HepG2 (cell line): Measurements from ENCODE around the gene PPFIA3. TPM values are rescaled to one million over a fixed set of nuclear protein-coding genes. Genes with fewer than 3 reads are reported as not detected.
A peak's percentile ranks its signal among the peaks of the same experiment; 100 is the strongest.

Experiments used
- ARNTL ChIP-seq: sonication (generic); formaldehyde crosslinking; IDR thresholded peaks from 2 replicates; pipeline ENCODE4 v1.4.0; 2020; ENCODE audit warnings: mild to moderate bottlenecking, missing genetic modification reagents
- ATAD3A ChIP-seq: sonication (generic); formaldehyde crosslinking; IDR thresholded peaks from 2 replicates; pipeline ENCODE4 v1.4.0; 2020; ENCODE audit warnings: missing genetic modification reagents
- ATF1 ChIP-seq: IDR thresholded peaks from 2 replicates; pipeline ENCODE4 v1.6.1; 2016; ENCODE audit warnings: mild to moderate bottlenecking, control low read depth
- CC2D1A ChIP-seq: sonication (generic); formaldehyde crosslinking; IDR thresholded peaks from 2 replicates; pipeline ENCODE4 v1.8.1; 2023; ENCODE audit warnings: mild to moderate bottlenecking, missing genetic modification reagents
- CSRNP2 ChIP-seq: sonication (generic); formaldehyde crosslinking; conservative IDR thresholded peaks from 2 replicates; pipeline ENCODE4 v1.8.0; 2022; ENCODE audit warnings: low read depth, missing genetic modification reagents
- FOXA3 ChIP-seq: IDR thresholded peaks from 2 replicates; pipeline ENCODE4 v1.6.1; 2016; ENCODE audit warnings: missing genetic modification reagents, missing compliant biosample characterization
- GATAD2A ChIP-seq: IDR thresholded peaks from 2 replicates; pipeline ENCODE4 v1.6.1; 2016
- LCORL ChIP-seq, 2 experiments: fragments of 450-650 bp in 1 of 2; sonication (generic) in 1 of 2; formaldehyde crosslinking in 1 of 2; IDR thresholded peaks; 2 replicates each; pipeline versions ENCODE4 v1.5.0 to v1.6.1; 2017 to 2020; ENCODE audit warnings: antibody characterized with exemption in 1 of 2, missing genetic modification reagents in 1 of 2
- MIER3 ChIP-seq: IDR thresholded peaks from 2 replicates; pipeline ENCODE4 v1.6.1; 2016; ENCODE audit warnings: missing compliant biosample characterization, borderline replicate concordance
- RBFOX2 ChIP-seq: fragments of 200-400 bp; formaldehyde crosslinking; IDR thresholded peaks from 2 replicates; pipeline ENCODE4 v1.6.1; 2017; ENCODE audit warnings: low read depth, mild to moderate bottlenecking, low read length
- SIN3B ChIP-seq: fragments of 150-350 bp; IDR thresholded peaks from 2 replicates; pipeline ENCODE4 v1.6.1; 2014; ENCODE audit warnings: low read length
- THAP8 ChIP-seq: sonication (generic); formaldehyde crosslinking; IDR thresholded peaks from 2 replicates; pipeline ENCODE4 v1.5.1; 2020; ENCODE audit warnings: missing genetic modification reagents, mild to moderate bottlenecking, borderline replicate concordance
- ZNF143 ChIP-seq: sonication (generic); formaldehyde crosslinking; IDR thresholded peaks from 2 replicates; pipeline ENCODE4 v1.4.0; 2020; ENCODE audit warnings: missing genetic modification reagents
- ZNF512B ChIP-seq: sonication (generic); formaldehyde crosslinking; IDR thresholded peaks from 2 replicates; pipeline ENCODE4 v1.5.1; 2020; ENCODE audit warnings: missing genetic modification reagents, mild to moderate bottlenecking, borderline replicate concordance
- ZNF570 ChIP-seq: sonication (generic); formaldehyde crosslinking; IDR thresholded peaks from 2 replicates; pipeline ENCODE4 v1.4.0; 2020; ENCODE audit warnings: mild to moderate bottlenecking, missing genetic modification reagents, borderline replicate concordance
- ZNF574 ChIP-seq: sonication (generic); formaldehyde crosslinking; IDR thresholded peaks from 2 replicates; pipeline ENCODE4 v1.4.0; 2020; ENCODE audit warnings: missing genetic modification reagents
- ZSCAN12 ChIP-seq: sonication (generic); formaldehyde crosslinking; IDR thresholded peaks from 2 replicates; pipeline ENCODE4 v1.9.0; 2021; ENCODE audit warnings: mild to moderate bottlenecking, missing genetic modification reagents
- polyA plus RNA-seq, 8 experiments: library from polyadenylated mRNA; depleted of rRNA in 3 of 8; stranded (reverse) in 7 of 8; unstranded in 1 of 8; fragments of >200 nt; fragmentation: Illumina TruSeq in 4 of 8; extraction: Trizol in 4 of 8; gene quantifications; 2 replicates each; pipeline versions ENCODE4 v1.2.1 to v1.2.3, GENCODE V29; 2011 to 2016; ENCODE audit warnings: low read depth in 4 of 8, missing spikeins in 1 of 8, mixed read lengths in 1 of 8; ENCODE audit not compliant: insufficient read depth in 1 of 8
- total RNA-seq, 5 experiments: library from RNA; depleted of rRNA; stranded (reverse); fragments of >200 nt; fragmentation: Illumina TruSeq; extraction: Trizol; gene quantifications; 2 replicates each; pipeline ENCODE4 v1.2.3, GENCODE V29; 2016; ENCODE audit warnings: low read depth in 1 of 5
- TF ChIP-seq, protein P1 (sequence below): sonication (generic); formaldehyde crosslinking; conservative IDR thresholded peaks from 2 replicates; pipeline ENCODE4 v1.4.0; 2020; ENCODE audit warnings: missing genetic modification reagents
- TF ChIP-seq, protein P2 (sequence below): sonication (generic); formaldehyde crosslinking; conservative IDR thresholded peaks from 2 replicates; pipeline ENCODE4 v1.4.0; 2020; ENCODE audit warnings: missing genetic modification reagents

PPFIA3 gene
- total and polyA plus RNA-seq, 2 of the 13 experiments (the other 11 are each of a cell fraction or from before 2014, with no cell fraction given) = 6.7 to 8.6 TPM

DNA sequence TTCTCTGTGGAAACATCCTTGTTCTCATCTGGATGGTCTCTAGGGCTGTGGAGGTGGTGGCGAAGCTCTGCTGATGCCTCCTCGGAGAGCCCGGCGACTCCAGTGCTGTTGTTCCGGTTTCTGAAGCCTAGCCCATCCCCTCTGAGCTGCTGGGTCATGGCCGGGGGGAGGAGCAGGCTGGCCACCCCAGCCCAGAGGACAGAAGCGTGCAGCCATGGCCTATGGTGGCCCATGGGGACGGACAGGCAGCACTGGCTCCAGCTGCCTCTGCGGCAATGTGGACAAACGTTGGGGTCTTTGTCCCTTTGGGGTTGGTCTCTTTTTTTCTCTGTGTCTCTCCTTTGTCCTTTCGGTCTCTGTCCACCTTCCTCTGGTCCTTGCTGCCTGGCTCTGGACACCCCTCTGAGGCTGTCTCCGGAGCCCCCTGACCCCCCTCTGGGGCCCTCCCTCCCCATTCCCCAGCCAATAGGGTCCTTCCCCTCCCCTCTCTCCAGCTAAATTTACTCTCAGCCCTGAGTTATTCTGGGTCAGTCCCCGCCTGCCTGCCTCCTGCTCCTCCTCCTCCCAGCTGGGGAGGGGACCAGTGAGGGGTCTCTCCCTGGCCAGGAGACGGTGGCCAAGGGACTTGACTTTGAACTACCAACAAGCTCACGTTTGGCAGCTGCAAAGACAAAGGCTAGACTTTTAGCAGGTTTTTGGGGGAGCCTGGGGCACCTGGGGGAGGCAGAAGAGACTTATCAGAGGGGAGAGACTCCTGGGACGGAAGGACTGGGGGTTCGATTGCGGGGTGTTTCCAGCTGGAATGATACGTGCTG is 35.9 kb downstream of the PPFIA3 start, which contains the start of gene HRC (continued):
- TF ChIP-seq ZNF512B (CRISPR knock-in tag) (no peak), FOXA3 (peak; percentile 29; the same call in 1 of the 2 replicates), RBFOX2 (no peak), SIN3B (no peak), CC2D1A (no peak), LCORL (IDR thresholded peaks at IDR 0.05) (no peak), LCORL (CRISPR knock-in tag; IDR thresholded peaks at IDR 0.05) (peak; percentile 57), ZNF570 (no peak), GATAD2A (CRISPR knock-in tag) (peak; percentile 33; the same call in 1 of the 2 replicates), ATAD3A (no peak), ZNF574 (CRISPR knock-in tag) (peak; percentile 36), ARNTL (CRISPR knock-in tag) (no peak), ZSCAN12 (CRISPR knock-in tag) (no peak), ZNF143 (CRISPR knock-in tag) (no peak), MIER3 (no peak; the same call in 1 of the 2 replicates), ATF1 (CRISPR knock-in tag) (no peak), CSRNP2 (CRISPR knock-in tag) (no peak), THAP8 (CRISPR knock-in tag) (no peak)
- TF ChIP-seq, protein P1, sequence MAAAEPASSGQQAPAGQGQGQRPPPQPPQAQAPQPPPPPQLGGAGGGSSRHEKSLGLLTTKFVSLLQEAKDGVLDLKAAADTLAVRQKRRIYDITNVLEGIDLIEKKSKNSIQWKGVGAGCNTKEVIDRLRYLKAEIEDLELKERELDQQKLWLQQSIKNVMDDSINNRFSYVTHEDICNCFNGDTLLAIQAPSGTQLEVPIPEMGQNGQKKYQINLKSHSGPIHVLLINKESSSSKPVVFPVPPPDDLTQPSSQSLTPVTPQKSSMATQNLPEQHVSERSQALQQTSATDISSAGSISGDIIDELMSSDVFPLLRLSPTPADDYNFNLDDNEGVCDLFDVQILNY (CRISPR knock-in tag) = no peak
- TF ChIP-seq, protein P2, sequence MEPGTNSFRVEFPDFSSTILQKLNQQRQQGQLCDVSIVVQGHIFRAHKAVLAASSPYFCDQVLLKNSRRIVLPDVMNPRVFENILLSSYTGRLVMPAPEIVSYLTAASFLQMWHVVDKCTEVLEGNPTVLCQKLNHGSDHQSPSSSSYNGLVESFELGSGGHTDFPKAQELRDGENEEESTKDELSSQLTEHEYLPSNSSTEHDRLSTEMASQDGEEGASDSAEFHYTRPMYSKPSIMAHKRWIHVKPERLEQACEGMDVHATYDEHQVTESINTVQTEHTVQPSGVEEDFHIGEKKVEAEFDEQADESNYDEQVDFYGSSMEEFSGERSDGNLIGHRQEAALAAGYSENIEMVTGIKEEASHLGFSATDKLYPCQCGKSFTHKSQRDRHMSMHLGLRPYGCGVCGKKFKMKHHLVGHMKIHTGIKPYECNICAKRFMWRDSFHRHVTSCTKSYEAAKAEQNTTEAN (CRISPR knock-in tag) = no peak
